IPS-18c (cell line): ENCODE measurements around the gene PIP5KL1.

Experiments
- H3K4me3 ChIP-seq: 2 replicates; pipeline ENCODE4 v1.7.0; 2013; ENCODE audit warnings: low read depth, mild to moderate bottlenecking, low read length, moderate library complexity; ENCODE audit not compliant: insufficient read depth
- H3K9me3 ChIP-seq: one replicate; pipeline ENCODE4 v1.6.1; 2013; ENCODE audit warnings: mild to moderate bottlenecking, low read length, moderate library complexity; ENCODE audit not compliant: control insufficient read depth, insufficient read depth

Gene PIP5KL1

GRCh38 chr9:127925959-127926905, 4.3 kb downstream of the PIP5KL1 start:
- peak overlapping the region; percentile 84 for H3K4me3 ChIP-seq
- peaks cover 3% of the 10 kb centered on the region for H3K9me3 ChIP-seq

- Histone ChIP-seq H3K9me3 (peaks cover 3% of the 10 kb centered on the region), H3K4me3 (no peak overlapping the region)
Observed at GRCh38 chr9:127924736-127925444, 5.7 kb downstream of the PIP5KL1 start.

- H3K4me3 ChIP-seq: no peak overlapping the region
- H3K9me3 ChIP-seq: peaks cover 3% of the 10 kb centered on the region
Observed at GRCh38 chr9:127923771-127924170, 6.8 kb downstream of the PIP5KL1 start.

- Histone ChIP-seq H3K9me3 (peaks cover 3% of the 10 kb centered on the region), H3K4me3 (no peak overlapping the region)
Observed at GRCh38 chr9:127923046-127923445, 7.5 kb downstream of the PIP5KL1 start.

- Histone ChIP-seq H3K4me3 (no peak overlapping the region), H3K9me3 (peaks cover 3% of the 10 kb centered on the region)
Observed at GRCh38 chr9:127921557-127922120, 8.9 kb downstream of the PIP5KL1 start.

- H3K9me3 ChIP-seq: peaks cover 3% of the 10 kb centered on the region
- no peak overlapping the region for H3K4me3 ChIP-seq
Observed at GRCh38 chr9:127920794-127921193, 9.8 kb downstream of the PIP5KL1 start.

GRCh38 chr9:127919253-127919815, 11.2 kb downstream of the PIP5KL1 start:
- Histone ChIP-seq H3K4me3 (no peak overlapping the region), H3K9me3 (peaks cover 3% of the 10 kb centered on the region)

GRCh38 chr9:127918183-127919107, 12.1 kb downstream of the PIP5KL1 start:
- no peak overlapping the region for H3K4me3 ChIP-seq

GRCh38 chr9:127917603-127918002, 13.0 kb downstream of the PIP5KL1 start:
- peaks cover 3% of the 10 kb centered on the region for H3K9me3 ChIP-seq
- no peak overlapping the region for H3K4me3 ChIP-seq

More at GRCh38 chr9:127918183-127919107, 12.1 kb downstream of the PIP5KL1 start:
- H3K9me3 ChIP-seq: peaks cover 3% of the 10 kb centered on the region

- Histone ChIP-seq H3K9me3 (peaks cover 2% of the 10 kb centered on the region), H3K4me3 (peak within 1 kb of the TSS; percentile 68)
Observed at GRCh38 chr9:127916720-127917581, 13.6 kb downstream of the PIP5KL1 start, which contains the start of gene ST6GALNAC4. TSS of gene ST6GALNAC4 (minus strand) at chr9:127917041. CDS start at chr9:127916419, 622 bp downstream.

- H3K9me3 ChIP-seq: no peaks in the 10 kb centered on the region
- H3K4me3 ChIP-seq: peak overlapping the region; percentile 68
Observed at GRCh38 chr9:127915801-127916719, 14.5 kb downstream of the PIP5KL1 start.

GRCh38 chr9:127915325-127915752, 15.2 kb downstream of the PIP5KL1 start:
- Histone ChIP-seq H3K9me3 (no peaks in the 10 kb centered on the region), H3K4me3 (no peak overlapping the region)

GRCh38 chr9:127913682-127914081, 16.9 kb downstream of the PIP5KL1 start:
- Histone ChIP-seq H3K4me3 (no peak overlapping the region), H3K9me3 (no peaks in the 10 kb centered on the region)

- Histone ChIP-seq H3K9me3 (no peaks in the 10 kb centered on the region), H3K4me3 (no peak overlapping the region)
Observed at GRCh38 chr9:127912882-127913281, 17.7 kb downstream of the PIP5KL1 start.

- no peaks in the 10 kb centered on the region for H3K9me3 ChIP-seq
- no peak overlapping the region for H3K4me3 ChIP-seq
Observed at GRCh38 chr9:127912296-127912695, 18.3 kb downstream of the PIP5KL1 start.
